Ascending aorta (tissue), 1 donor: ENCODE results near the gene CYP4F12. TPM values are rescaled to one million over a fixed set of nuclear protein-coding genes. Genes with fewer than 3 reads are reported as not detected.

Experiments used
- total RNA-seq: library from RNA; depleted of rRNA; stranded (reverse); fragments of >200 nt; gene quantifications from one replicate; pipeline ENCODE4 v1.1.0, GENCODE V29; 2016

CYP4F12 gene
- total RNA-seq, 1 donor from 2014 or later = 17.2 TPM

Other genes with a start within 250 kb of the CYP4F12 start
- gene WIZ, start 223.1 kb upstream of the CYP4F12 start, total RNA-seq = 90.4 TPM
- gene RASAL3, start 208.5 kb upstream of the CYP4F12 start, total RNA-seq = 4.4 TPM
- not detected for gene PGLYRP2, start 193.6 kb upstream of the CYP4F12 start, total RNA-seq
- not detected for gene CYP4F22, start 164.6 kb upstream of the CYP4F12 start, total RNA-seq
- not detected for gene CYP4F8, start 57.9 kb upstream of the CYP4F12 start, total RNA-seq
- gene CYP4F3, start 32.2 kb upstream of the CYP4F12 start, total RNA-seq = not detected
- not detected for gene OR10H2, start 54.9 kb downstream of the CYP4F12 start, total RNA-seq
- not detected for gene OR10H3, start 64.9 kb downstream of the CYP4F12 start, total RNA-seq
- gene OR10H5, start 114.6 kb downstream of the CYP4F12 start, total RNA-seq = not detected
- gene OR10H1, start 142.6 kb downstream of the CYP4F12 start, total RNA-seq = not detected
- 83.0 TPM for gene CYP4F2, start 225.0 kb downstream of the CYP4F12 start, total RNA-seq